Motor neuron (in vitro differentiated cells): Measurements from ENCODE around the gene RDX. TPM values are rescaled to one million over a fixed set of nuclear protein-coding genes. Genes with fewer than 3 reads are reported as not detected.
"Not testable (repeated sequence)": the region's sequence is repeated elsewhere in the genome, so short reads cannot be mapped to it uniquely, and the experiment has no call there.

Source experiments
- ATAC-seq, 8 experiments: fragments of 200-7000 bp; cut with Tn5 transposase; replicated peaks in 6 of 8; 2 replicates each; pipeline ENCODE4 v1.8.0; 2021; ENCODE audit warnings: mild to moderate bottlenecking in 8 of 8, moderate library complexity in 8 of 8
- H3K27ac ChIP-seq, 2 donors: fragments of 250-450 bp; sonication (Bioruptor Pico); 2 replicates each; pipeline ENCODE4 v1.9.0; 2021; ENCODE audit warnings: antibody characterized with exemption in 2 of 2, mild to moderate bottlenecking in 2 of 2, moderate library complexity in 1 of 2
- H3K4me1 ChIP-seq, 2 donors: fragments of 250-450 bp; sonication (Bioruptor Pico); replicated peaks in 1 of 2; 2 replicates each; pipeline ENCODE4 v1.6.1; 2021; ENCODE audit warnings: antibody characterized with exemption in 2 of 2, mild to moderate bottlenecking in 2 of 2, moderate library complexity in 1 of 2
- H3K4me3 ChIP-seq, 5 donors: fragments of 250-450 bp; sonication (Bioruptor Pico); 2 replicates each; pipeline ENCODE4 v1.9.0; 2021; ENCODE audit warnings: antibody characterized with exemption in 5 of 5, mild to moderate bottlenecking in 5 of 5, moderate library complexity in 4 of 5
- WGBS, 10 experiments: fragments of 450-650 bp; shearing (Covaris generic); methylation state at CpG; one replicate each; pipeline ENCODE4 v1.0.0; 2022; 5-methylcytosine and 5-hydroxymethylcytosine counted together
- in situ Hi-C, 9 experiments: fragments of 400-800 bp; cut with MboI; loops; one replicate each; pipeline ENCODE4 v1.15.0; 2021; ENCODE audit warnings: low sequenced_read_pairs in 9 of 9, low pct_unique_long_range_greater_than_20kb in 2 of 9; ENCODE audit not compliant: unreplicated experiment in 9 of 9
- total RNA-seq, 8 experiments: library from RNA; unstranded; fragments of 300-600 nt; gene quantifications; 2 replicates each; pipeline versions ENCODE4 v1.2.3 to v1.2.4, GENCODE V29; 2022

RDX gene
- total RNA-seq, 8 experiments from 2014 or later, result 40.4 to 122 (median 52.9) TPM

DNA sequence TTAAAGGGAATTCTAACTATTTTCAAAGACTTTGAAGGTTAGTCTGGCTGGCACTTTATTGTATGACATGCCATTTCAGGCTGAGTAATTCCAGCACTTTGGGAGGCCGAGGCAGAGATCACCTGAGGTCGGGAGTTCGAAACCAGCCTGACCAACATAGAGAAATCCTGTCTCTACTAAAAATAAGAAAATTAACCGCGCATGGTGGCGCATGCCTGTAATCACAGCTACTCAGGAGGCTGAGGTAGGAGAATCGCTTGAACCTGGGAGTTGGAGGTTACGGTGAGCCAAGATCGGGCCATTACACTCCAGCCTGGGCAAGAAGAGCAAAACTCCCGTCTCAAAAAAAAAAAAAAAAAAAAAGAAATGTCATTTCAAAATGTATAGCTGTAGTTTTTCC, 95.6 kb downstream of the RDX start:
- WGBS, 10 experiments, result 67 to 97% (median 83%) methylated on average over 3 to 10 of the region's 10 CpGs; no CpG with 5 or more reads in 1 of the 10 experiments
- no peak overlapping the region for H3K4me3 ChIP-seq
- H3K27ac ChIP-seq, result no peak overlapping the region
- ATAC-seq, result no peak
- peaks cover 11 to 14% of the 10 kb centered on the region in 2 donors for H3K4me1 ChIP-seq
- in situ Hi-C loops, result loop anchor here in 6 of 9 experiments (10.0 to 25.0 kb wide), 3 partner anchors 161 to 186 kb away; no protein-coding TSS in a partner anchor

DNA sequence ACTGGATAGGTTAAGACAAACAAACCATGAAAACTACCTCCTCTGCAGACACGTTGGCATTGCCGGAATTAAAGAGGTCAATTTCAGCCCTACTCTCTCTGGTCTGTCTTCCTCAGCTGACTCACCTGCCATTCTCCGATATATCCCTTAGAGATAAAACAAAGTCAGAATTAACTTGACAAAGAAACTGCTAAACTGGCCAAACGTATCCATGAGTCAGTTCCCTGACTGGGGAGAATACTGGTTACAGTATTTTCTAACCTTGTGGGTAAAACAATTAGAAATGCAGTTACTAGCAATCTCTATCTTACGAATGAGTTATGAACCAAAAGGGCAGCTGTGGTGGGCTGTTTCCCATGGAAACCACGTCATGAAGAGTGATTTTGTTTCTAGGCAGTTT, 96.2 kb downstream of the RDX start:
- H3K4me1 ChIP-seq, result peaks cover 11 to 14% of the 10 kb centered on the region in 2 donors
- in situ Hi-C loops, result loop anchor here in 6 of 9 experiments (10.0 to 25.0 kb wide), 3 partner anchors 162 to 187 kb away; no protein-coding TSS in a partner anchor
- peak in 2 of 8 experiments; percentile 12 to 37 for ATAC-seq
- no peak overlapping the region for H3K4me3 ChIP-seq
- WGBS, 10 experiments, result 33 to 89% (median 58%) methylated on average over 1 to 6 of the region's 6 CpGs
- H3K27ac ChIP-seq, result no peak overlapping the region

DNA sequence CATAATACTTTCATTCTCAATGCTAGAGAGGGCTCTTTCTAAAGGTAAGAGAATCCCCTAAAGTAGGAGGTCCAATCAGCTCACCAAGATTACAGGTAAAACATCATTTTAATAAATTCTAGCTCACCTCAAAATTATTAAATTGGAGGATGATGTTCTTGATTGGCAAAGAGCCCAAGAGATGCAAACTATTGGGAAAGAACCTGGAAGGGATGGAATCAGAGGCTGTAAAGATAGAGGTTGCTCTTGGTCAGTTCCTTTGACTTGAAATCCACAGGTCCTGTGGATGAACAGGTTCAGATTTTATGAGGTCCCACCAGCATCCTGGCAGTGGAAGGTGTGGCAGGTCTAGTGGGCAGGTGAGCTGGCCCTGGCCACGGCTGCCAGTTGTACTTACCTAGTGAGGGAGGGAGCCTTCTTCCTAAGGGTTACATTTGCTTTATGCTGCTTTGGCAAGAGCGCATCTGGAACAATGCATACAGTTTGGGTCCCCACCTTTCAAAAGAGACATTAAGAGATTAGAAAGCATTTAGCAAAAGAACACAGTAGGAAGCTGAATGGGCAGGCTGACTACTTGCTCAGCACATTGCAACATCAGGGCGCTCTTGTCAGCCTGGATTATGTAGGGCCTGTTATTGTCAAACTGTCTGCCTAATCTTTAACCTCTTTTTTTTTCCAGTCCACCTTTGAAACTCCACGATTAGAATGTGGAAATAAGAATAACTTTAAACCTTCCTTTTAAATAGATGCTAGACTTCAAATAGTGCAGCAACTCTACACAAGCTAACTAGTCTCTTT, 97.0 kb downstream of the RDX start:
- in situ Hi-C loops, result no loop called here
- Histone ChIP-seq H3K4me3 (no peak overlapping the region), H3K4me1 (peaks cover 11 to 14% of the 10 kb centered on the region in 2 donors), H3K27ac (no peak overlapping the region)
- peak in 2 of 8 experiments; percentile 27 to 29 for ATAC-seq
- WGBS, 10 experiments, result 14 to 83% (median 71%) methylated on average over 1 to 4 of the region's 4 CpGs; no CpG with 5 or more reads in 1 of the 10 experiments

DNA sequence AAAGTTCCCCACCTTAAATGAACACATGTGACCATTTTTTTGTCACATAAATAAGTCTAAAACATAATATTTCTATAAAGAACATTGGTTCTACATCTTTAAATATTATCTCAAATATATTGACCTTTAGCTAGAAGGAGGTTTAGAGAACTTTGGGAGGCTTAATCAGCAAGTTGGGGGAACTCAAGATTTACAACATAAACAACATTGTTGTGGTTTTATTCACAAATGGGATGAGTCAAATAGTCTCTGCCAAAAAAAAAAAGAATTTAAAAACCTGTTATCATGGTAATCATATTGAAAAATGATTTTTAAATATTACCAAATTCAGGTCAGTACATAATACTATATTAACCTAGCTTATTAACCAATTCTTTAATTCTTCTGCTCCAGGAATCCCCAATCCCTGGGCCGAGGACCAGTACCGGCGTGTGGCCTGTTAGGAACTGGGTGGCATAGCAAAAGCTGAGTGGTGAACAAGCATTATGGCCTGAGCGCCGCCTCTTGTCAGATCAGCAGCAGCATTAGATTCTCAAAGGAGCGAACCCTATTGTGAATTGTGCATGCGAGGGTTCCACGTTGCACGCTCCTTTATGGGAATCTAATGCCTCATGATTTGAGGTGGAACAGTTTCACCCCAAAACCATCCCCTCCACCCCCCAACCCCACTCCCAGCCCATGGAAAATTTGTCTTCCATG, 98.2 kb downstream of the RDX start:
- ATAC-seq, result no peak
- WGBS, 10 experiments, result 81 to 100% (median 95%) methylated on average over 2 to 7 of the region's 9 CpGs; no CpG with 5 or more reads in 3 of the 10 experiments
- in situ Hi-C loops, result no loop called here

DNA sequence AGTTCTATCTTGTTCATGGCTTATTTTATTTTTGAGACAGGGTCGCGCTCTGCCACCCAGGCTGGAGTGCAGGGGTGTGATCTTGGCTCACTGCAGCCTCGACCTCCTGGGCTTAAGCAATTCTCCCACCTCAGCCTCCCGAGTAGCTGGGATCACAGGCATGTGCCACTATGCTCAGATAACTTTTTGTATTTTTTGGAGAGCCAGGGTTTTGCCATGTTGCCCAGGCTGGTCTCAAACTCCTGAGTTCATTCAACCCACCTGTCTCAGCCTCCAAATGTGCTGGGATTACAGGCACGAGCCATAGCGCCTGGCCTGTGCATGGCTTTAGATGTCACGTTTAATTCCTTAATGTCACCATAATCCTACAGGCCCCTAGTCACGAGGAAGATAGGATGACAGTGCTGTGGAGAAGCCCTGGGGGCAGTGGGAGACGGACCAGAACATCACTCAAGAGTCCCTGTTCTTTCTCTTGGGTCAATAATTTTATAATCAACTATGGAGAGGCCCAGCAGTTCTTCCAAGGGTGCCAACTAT, 99.5 kb downstream of the RDX start:
- no peak for ATAC-seq
- 0 to 100% (median 85%) methylated on average over 1 to 8 of the region's 9 CpGs for WGBS, 10 experiments
- Histone ChIP-seq H3K4me3 (no peak overlapping the region), H3K27ac (no peak overlapping the region), H3K4me1 (peaks cover 11 to 14% of the 10 kb centered on the region in 2 donors)
- in situ Hi-C loops, result no loop called here

More for the DNA sequence above, 98.2 kb downstream of the RDX start:
- peaks cover 11 to 14% of the 10 kb centered on the region in 2 donors for H3K4me1 ChIP-seq
- no peak overlapping the region for H3K4me3 ChIP-seq
- no peak overlapping the region for H3K27ac ChIP-seq

DNA sequence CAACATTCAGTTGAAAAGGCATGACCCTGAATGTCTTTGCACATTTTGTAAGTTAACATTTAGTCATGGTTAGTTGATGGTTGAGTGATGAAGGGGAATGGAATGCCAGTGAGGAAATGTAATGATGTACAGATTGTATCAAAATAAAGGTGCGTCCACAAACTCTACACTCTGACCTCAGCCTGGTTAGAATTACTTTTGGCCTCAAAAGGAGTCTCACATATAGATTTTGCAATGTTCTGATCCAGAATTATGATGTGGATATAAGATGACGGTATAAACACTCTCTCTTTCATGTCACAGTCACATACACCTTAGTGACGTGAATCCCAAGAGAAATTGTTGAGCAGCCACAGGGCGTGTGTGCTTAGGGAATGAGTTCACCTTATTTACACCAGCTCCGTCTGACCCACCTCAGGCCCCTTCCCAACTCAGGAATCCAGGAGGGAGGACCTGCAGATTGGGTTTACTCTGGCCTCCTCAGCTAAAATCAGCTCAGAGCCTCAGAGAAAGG, 100.1 kb downstream of the RDX start:
- in situ Hi-C loops, result no loop called here
- Histone ChIP-seq H3K4me3 (no peak overlapping the region), H3K27ac (no peak overlapping the region), H3K4me1 (peaks cover 11 to 14% of the 10 kb centered on the region in 2 donors)
- WGBS, 10 experiments, result 56 to 100% (median 89%) methylated on average over 2 to 5 of the region's 5 CpGs; no CpG with 5 or more reads in 1 of the 10 experiments
- peak in 1 of 8 experiments; percentile 38 for ATAC-seq

DNA sequence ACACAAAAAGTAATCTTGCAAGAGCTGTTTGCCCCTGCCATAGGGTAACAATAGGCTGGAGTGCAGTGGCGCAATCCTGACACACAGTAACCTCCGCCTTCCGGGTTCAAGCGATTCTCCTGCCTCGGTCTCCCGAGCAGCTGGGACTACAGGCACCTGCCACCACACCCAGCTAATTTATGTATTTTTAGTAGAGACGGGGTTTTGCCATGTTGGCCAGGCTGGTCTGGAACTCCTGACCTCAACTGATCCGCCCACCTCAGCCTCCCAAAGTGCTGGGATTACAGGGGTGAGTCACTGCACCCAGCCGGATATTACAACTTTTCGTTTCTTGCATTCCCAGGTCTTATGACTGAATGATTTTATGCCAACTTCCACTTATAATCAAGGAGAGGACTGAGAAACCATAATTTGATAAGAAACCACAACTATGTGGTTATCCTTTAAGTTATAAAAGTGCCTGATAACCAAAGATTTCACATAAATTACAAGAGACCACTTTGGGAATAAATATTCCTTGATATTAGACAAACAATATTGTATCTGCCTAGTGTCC, 102.1 kb downstream of the RDX start:
- ATAC-seq, result peak in 2 of 8 experiments; percentile 45 to 53
- H3K27ac ChIP-seq, H3K4me1 ChIP-seq, H3K4me3 ChIP-seq, in situ Hi-C loops: not testable (repeated sequence)
- 10 to 100% (median 92%) methylated on average over 1 to 5 of the region's 10 CpGs; no CpG with 5 or more reads in 2 of the 10 experiments for WGBS, 10 experiments

DNA sequence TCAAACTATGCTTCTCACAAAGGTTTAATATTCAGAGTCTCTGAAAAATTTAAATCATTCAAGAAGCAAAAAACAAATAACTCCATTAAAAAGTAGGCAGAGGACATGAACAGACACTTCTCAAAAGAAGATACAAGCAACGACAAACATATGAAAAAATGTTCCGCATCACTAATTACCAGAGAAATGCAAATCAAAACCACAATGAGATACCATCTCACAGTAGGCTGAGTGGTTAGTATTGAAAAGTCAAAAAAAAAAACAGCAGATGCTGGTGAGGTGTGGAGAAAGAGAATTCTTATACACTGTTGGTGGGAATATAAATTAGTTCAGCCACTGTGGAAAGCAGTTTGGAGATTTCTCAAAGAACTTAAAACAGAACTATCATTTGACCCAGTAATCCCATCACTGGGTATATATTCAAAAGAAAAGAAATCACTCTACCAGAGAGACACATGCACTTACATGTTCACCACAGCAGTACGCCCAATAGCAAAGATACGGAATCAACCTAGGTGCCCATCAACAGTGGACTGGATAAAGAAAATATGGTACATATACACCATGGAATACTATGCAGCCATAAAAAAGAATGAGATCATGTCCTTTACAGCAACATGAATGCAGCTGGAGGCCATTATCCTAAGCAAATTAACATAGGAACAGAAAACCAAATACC, 103.7 kb downstream of the RDX start:
- H3K4me1 ChIP-seq, H3K27ac ChIP-seq, H3K4me3 ChIP-seq, in situ Hi-C loops: not testable (repeated sequence)
- 20 to 100% (median 92%) methylated on average over 1 to 4 of the region's 4 CpGs for WGBS, 10 experiments
- ATAC-seq, result peak in 2 of 8 experiments; percentile 31 to 64

DNA sequence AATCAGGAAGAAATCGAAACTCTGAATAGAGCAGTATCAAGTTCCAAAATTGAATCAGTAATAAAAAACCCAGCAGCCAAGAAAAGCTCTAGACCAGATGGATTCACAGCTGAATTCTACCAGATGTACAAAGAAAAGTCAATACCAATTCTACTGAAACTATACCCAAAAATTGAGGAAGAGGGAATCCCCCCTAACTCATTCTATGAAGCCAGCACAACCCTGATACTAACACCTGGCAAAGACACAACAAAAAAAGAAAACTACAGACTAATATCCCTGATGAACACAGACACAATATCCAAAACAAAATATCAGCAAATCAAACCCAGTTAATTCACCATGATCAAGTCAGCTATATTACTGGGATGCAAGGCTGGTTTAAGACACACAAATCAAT, 105.5 kb downstream of the RDX start:
- Histone ChIP-seq H3K4me1 (peaks cover 7 to 8% of the 10 kb centered on the region in 2 donors), H3K27ac (no peak overlapping the region), H3K4me3 (no peak overlapping the region)
- no peak for ATAC-seq
- WGBS, 10 experiments, result 17 to 100% (median 73%) methylated on average over 1 of the region's 1 CpG; no CpG with 5 or more reads in 2 of the 10 experiments
- in situ Hi-C loops, result no loop called here

DNA sequence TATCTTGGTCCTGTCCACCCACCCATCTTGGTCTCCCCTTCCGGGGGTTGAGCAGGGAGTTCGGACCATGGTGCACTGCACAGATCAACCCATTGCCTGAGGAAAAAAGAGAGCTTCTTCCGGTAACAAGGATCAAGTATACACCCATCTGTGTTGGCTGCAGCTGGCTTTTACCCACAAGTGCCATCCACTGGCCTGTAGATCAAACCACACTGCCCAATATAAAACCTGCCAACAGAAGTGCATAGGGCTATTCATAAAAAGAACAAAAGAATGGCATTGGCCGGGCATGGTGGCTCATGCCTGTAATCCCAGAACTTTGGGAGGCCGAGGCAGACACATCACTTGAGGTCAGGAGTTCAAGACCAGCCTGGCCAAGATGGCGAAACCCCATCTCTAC, 108.7 kb downstream of the RDX start:
- H3K4me1 ChIP-seq, result peaks cover 25 to 27% of the 10 kb centered on the region in 2 donors
- WGBS, 10 experiments, result 61 to 100% (median 95%) methylated on average over 1 to 5 of the region's 6 CpGs; no CpG with 5 or more reads in 5 of the 10 experiments
- no peak overlapping the region for H3K4me3 ChIP-seq
- no peak for ATAC-seq
- no peak overlapping the region for H3K27ac ChIP-seq
- in situ Hi-C loops, result no loop called here

DNA sequence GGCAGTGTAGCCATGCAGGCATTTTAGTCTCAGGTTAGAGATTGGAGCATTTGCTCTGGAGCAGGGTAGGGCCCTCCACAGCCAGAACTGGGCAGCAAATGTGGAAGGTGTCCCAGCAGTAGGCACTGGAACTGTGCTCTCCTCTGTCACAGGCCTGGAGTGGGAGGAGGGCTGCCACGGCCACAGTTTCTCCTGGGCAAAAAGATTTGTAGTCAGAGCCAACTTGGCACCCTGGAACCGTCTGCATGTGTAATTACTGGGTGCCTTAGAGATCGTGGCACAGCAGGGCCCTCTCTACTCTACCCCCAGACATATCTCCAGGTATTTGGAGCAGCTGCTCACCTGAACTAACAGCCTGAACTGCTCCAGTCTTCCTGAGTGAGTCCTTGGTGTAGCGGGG, 109.5 kb downstream of the RDX start:
- Histone ChIP-seq H3K4me1 (peaks cover 25 to 27% of the 10 kb centered on the region in 2 donors), H3K27ac (no peak overlapping the region), H3K4me3 (no peak overlapping the region)
- ATAC-seq, result no peak
- WGBS, 10 experiments, result 60 to 100% (median 88%) methylated on average over 1 to 4 of the region's 4 CpGs; no CpG with 5 or more reads in 5 of the 10 experiments
- in situ Hi-C loops, result no loop called here

DNA sequence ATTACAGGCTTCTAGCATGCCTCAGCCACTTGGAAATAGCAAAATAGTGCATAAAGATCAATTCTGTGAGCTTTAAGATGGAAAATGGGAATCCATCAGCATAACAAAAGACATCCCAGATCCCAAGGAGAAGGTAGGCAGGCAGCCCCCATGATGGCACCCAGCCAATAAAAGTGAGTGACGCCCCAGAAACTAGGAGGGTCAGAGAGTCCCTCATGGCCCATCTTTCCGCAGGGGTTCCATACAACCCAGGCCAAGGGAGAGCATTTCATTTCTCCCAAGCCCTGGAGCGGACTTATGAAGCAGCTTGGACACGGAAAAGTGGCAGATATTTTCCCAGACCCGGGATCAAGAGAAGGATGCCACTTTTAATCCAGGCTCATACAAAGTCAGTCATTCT, 110.0 kb downstream of the RDX start:
- no peak for ATAC-seq
- 74 to 100% (median 90%) methylated on average over 1 to 5 of the region's 5 CpGs; no CpG with 5 or more reads in 5 of the 10 experiments for WGBS, 10 experiments
- Histone ChIP-seq H3K4me3 (no peak overlapping the region), H3K27ac (no peak overlapping the region), H3K4me1 (peaks cover 25 to 27% of the 10 kb centered on the region in 2 donors)
- in situ Hi-C loops, result no loop called here
